MCF 10A (cell line): ENCODE measurements around the gene DOC2A. TPM values are rescaled to one million over a fixed set of nuclear protein-coding genes. Genes with fewer than 3 reads are reported as not detected.

Source experiments
- BruUV-seq: library from RNA; stranded (reverse); fragments of 400-500 nt; replicated peaks from 2 replicates; lab custom pipeline; 2021; lab: Mats Ljungman, UMichigan
- CTCF ChIA-PET: fragments of 300-600 bp; sonication (Branson Sonifier 250); formaldehyde crosslinking; extraction: SDS; loops from one replicate; lab custom pipeline; 2021; ENCODE audit warnings: antibody characterized with exemption, inconsistent platforms; lab: Yijun Ruan, JAX
- POLR2A ChIA-PET: fragments of 300-600, 350-650 bp; sonication (Branson Sonifier 250); formaldehyde crosslinking; extraction: SDS; loops from one replicate; lab custom pipeline; 2020; ENCODE audit warnings: antibody characterized with exemption, inconsistent platforms; lab: Yijun Ruan, JAX
- DNase-seq: peaks from one replicate; pipeline ENCODE4 v3.0.0-alpha.2; 2018; ENCODE audit not compliant: unreplicated experiment
- H3K27ac Mint-ChIP-seq: one replicate; pipeline ENCODE4 v1.8.0; 2022; ENCODE audit warnings: mild to moderate bottlenecking, low read depth, mixed read lengths; ENCODE audit not compliant: unreplicated experiment
- H3K27me3 Mint-ChIP-seq: one replicate; pipeline ENCODE4 v1.8.0; 2022; ENCODE audit warnings: mixed read lengths; ENCODE audit not compliant: insufficient read depth, unreplicated experiment
- H3K36me3 Mint-ChIP-seq: one replicate; pipeline ENCODE4 v1.8.0; 2022; ENCODE audit warnings: mild to moderate bottlenecking, moderate library complexity, mixed read lengths; ENCODE audit not compliant: insufficient read depth, unreplicated experiment
- H3K4me1 Mint-ChIP-seq: one replicate; pipeline ENCODE4 v1.8.0; 2022; ENCODE audit warnings: mixed read lengths; ENCODE audit not compliant: insufficient read depth, unreplicated experiment
- H3K4me3 Mint-ChIP-seq: one replicate; pipeline ENCODE4 v1.8.0; 2022; ENCODE audit warnings: mild to moderate bottlenecking, moderate library complexity, mixed read lengths; ENCODE audit not compliant: unreplicated experiment
- H3K9me3 Mint-ChIP-seq: one replicate; pipeline ENCODE4 v1.8.0; 2022; ENCODE audit warnings: mixed read lengths; ENCODE audit not compliant: unreplicated experiment
- CTCF ChIP-seq: fragments of 200-600 bp; IDR thresholded peaks from one replicate; pipeline ENCODE4 v1.8.0; 2022; ENCODE audit warnings: antibody characterized with exemption, mild to moderate bottlenecking; ENCODE audit not compliant: unreplicated experiment
- intact Hi-C: fragments of 100-400 bp; cut with micrococcal nuclease; formaldehyde crosslinking; loops from 2 replicates; pipeline ENCODE4 v1.14.1; 2022
- total RNA-seq: library from RNA; stranded (reverse); gene quantifications from 2 replicates; pipeline ENCODE4 v1.2.3, GENCODE V29; 2022

Gene DOC2A
- total RNA-seq, 1 experiment from 2014 or later, result 1.2 TPM

- TSS peak; percentile 58 for BruUV-seq
- H3K4me3 Mint-ChIP-seq, result peak overlapping the region; percentile 98
- H3K27me3 Mint-ChIP-seq, result no peaks in the 10 kb centered on the region
- ChIA-PET CTCF (interaction anchor here (0.6 to 1.0 kb wide), 6 partner anchors 9 to 271 kb away, joined by 3 to 6 read pairs (median 3); no protein-coding TSS in a partner anchor), POLR2A (interaction anchor here (0.5 to 5.0 kb wide), 17 partner anchors 8 to 189 kb away, joined by 3 to 72 read pairs (median 6); partner anchors contain the start of genes ASPHD1, CDIPT, KCTD13 and SEZ6L2)
- intact Hi-C loops, result no loop called here
- H3K27ac Mint-ChIP-seq, result peak overlapping the region; percentile 61
- DNase-seq, result no peak
- TF ChIP-seq CTCF, result no peak
- H3K9me3 Mint-ChIP-seq, result no peaks in the 10 kb centered on the region
- H3K36me3 Mint-ChIP-seq, result peaks cover 44% of the 10 kb centered on the region
- H3K4me1 Mint-ChIP-seq, result peaks cover 11% of the 10 kb centered on the region
These were observed 16.8 kb downstream of the DOC2A start for GRCh38 chr16:29993903-29994599.

GRCh38 chr16:29993191-29993902 lies 17.5 kb downstream of the DOC2A start:
- intact Hi-C loops, result no loop called here
- Mint-ChIP-seq H3K9me3 (no peaks in the 10 kb centered on the region), H3K27me3 (no peaks in the 10 kb centered on the region), H3K36me3 (peaks cover 41% of the 10 kb centered on the region), H3K27ac (peak overlapping the region; percentile 61), H3K4me1 (peaks cover 11% of the 10 kb centered on the region), H3K4me3 (no peak overlapping the region)
- DNase-seq, result no peak
- TF ChIP-seq CTCF, result no peak
- BruUV-seq, result no TSS peak
- ChIA-PET CTCF (interaction anchor here (0.6 to 1.0 kb wide), 8 partner anchors 10 to 270 kb away, joined by 3 to 6 read pairs (median 3); no protein-coding TSS in a partner anchor), POLR2A (interaction anchor here (0.5 to 5.0 kb wide), 10 partner anchors 8 to 177 kb away, joined by 3 to 72 read pairs (median 3); partner anchors contain the start of genes KCTD13, PAGR1 and TAOK2)

GRCh38 chr16:29992344-29992967 lies 18.4 kb downstream of the DOC2A start:
- ChIA-PET CTCF (interaction anchor here (0.6 to 1.1 kb wide), 5 partner anchors 10 to 292 kb away, joined by 3 to 4 read pairs (median 3); no protein-coding TSS in a partner anchor), POLR2A (interaction anchor here (1.0 to 5.0 kb wide), 3 partner anchors 12 to 31 kb away, joined by 3 to 72 read pairs (median 3); partner anchors contain the start of gene TAOK2)
- TF ChIP-seq CTCF, result no peak
- Mint-ChIP-seq H3K4me1 (peaks cover 11% of the 10 kb centered on the region), H3K4me3 (no peak overlapping the region), H3K27ac (no peak overlapping the region), H3K9me3 (no peaks in the 10 kb centered on the region), H3K36me3 (peaks cover 35% of the 10 kb centered on the region), H3K27me3 (no peaks in the 10 kb centered on the region)
- no TSS peak for BruUV-seq
- intact Hi-C loops, result no loop called here
- no peak for DNase-seq

- H3K4me3 Mint-ChIP-seq, result no peak overlapping the region
- H3K9me3 Mint-ChIP-seq, result no peaks in the 10 kb centered on the region
- H3K27me3 Mint-ChIP-seq, result no peaks in the 10 kb centered on the region
- ChIA-PET POLR2A (no interaction called here), CTCF (no interaction called here)
- no peak for TF ChIP-seq CTCF
- peaks cover 31% of the 10 kb centered on the region for H3K36me3 Mint-ChIP-seq
- no TSS peak for BruUV-seq
- intact Hi-C loops, result no loop called here
- no peak for DNase-seq
- H3K27ac Mint-ChIP-seq, result no peak overlapping the region
- H3K4me1 Mint-ChIP-seq, result peaks cover 11% of the 10 kb centered on the region
These were observed 19.3 kb downstream of the DOC2A start for GRCh38 chr16:29991571-29991904.
